ENCODE data around the gene EIF2B1.
"Not testable (repeated sequence)": the region's sequence is repeated elsewhere in the genome, so short reads cannot be mapped to it uniquely, and the experiment has no call there.

The EIF2B1 gene

GRCh38 chr12:123617144-123617543 lies 16.3 kb downstream of the EIF2B1 start:
- no peak for DNase-seq

- DNase-seq, result no peak
Measured at GRCh38 chr12:123614531-123614930, 19.0 kb downstream of the EIF2B1 start.

GRCh38 chr12:123614110-123614509 lies 19.4 kb downstream of the EIF2B1 start:
- DNase-seq, result no peak

GRCh38 chr12:123608182-123608581 lies 25.3 kb downstream of the EIF2B1 start:
- DNase-seq, result no peak

- DNase-seq, result no peak
Measured at GRCh38 chr12:123607756-123608155, 25.7 kb downstream of the EIF2B1 start.

GRCh38 chr12:123603495-123603894 lies 30.0 kb downstream of the EIF2B1 start:
- DNase-seq, result not testable (repeated sequence)

GRCh38 chr12:123602651-123603195 lies 30.8 kb downstream of the EIF2B1 start:
- DNase-seq, result no peak

GRCh38 chr12:123601602-123602489 lies 31.6 kb downstream of the EIF2B1 start, which contains the start of gene DDX55:
Gene DDX55 (plus strand): TSS chr12:123602099. CDS start chr12:123602149, 50 bp downstream.
- peak; percentile 88 to 91 for DNase-seq

GRCh38 chr12:123599721-123600120 lies 33.8 kb downstream of the EIF2B1 start:
- no peak for DNase-seq

- DNase-seq, result no peak
Measured at GRCh38 chr12:123599310-123599709, 34.2 kb downstream of the EIF2B1 start.

- DNase-seq, result no peak
Measured at GRCh38 chr12:123598522-123598921, 35.0 kb downstream of the EIF2B1 start.

GRCh38 chr12:123597100-123597499 lies 36.4 kb downstream of the EIF2B1 start:
- no peak for DNase-seq

- DNase-seq, result no peak
Measured at GRCh38 chr12:123595729-123596128, 37.8 kb downstream of the EIF2B1 start.

GRCh38 chr12:123591702-123592481 lies 41.6 kb downstream of the EIF2B1 start:
- no peak for DNase-seq

GRCh38 chr12:123580772-123581171 lies 52.7 kb downstream of the EIF2B1 start:
- no peak for DNase-seq

- not testable (repeated sequence) for DNase-seq
Measured at GRCh38 chr12:123578829-123579228, 54.7 kb downstream of the EIF2B1 start.

GRCh38 chr12:123578243-123578642 lies 55.2 kb downstream of the EIF2B1 start:
- DNase-seq, result no peak

- no peak for DNase-seq
Measured at GRCh38 chr12:123576611-123577010, 56.9 kb downstream of the EIF2B1 start.

- no peak for DNase-seq
Measured at GRCh38 chr12:123573870-123574269, 59.6 kb downstream of the EIF2B1 start.

- DNase-seq, result no peak
Measured at GRCh38 chr12:123572391-123572790, 61.1 kb downstream of the EIF2B1 start.

GRCh38 chr12:123571343-123571813 lies 62.1 kb downstream of the EIF2B1 start:
- DNase-seq, result no peak

Data from activated T-cell treated with anti-CD3 and anti-CD28 coated beads, Interleukin-2, amount 50 U/mL, for 48 hours (primary cell).